ENCODE results near the gene NUFIP1. TPM values are rescaled to one million over a fixed set of nuclear protein-coding genes. Genes with fewer than 3 reads are reported as not detected.

The NUFIP1 gene
- total RNA-seq, 1 donor from 2014 or later, result 5.5 TPM

GRCh38 chr13:44921246-44921877, 67.9 kb downstream of the NUFIP1 start:
- no peak overlapping the region for H3K4me3 ChIP-seq (ENCODE audit: low read depth, low read length)
- no peak for TF ChIP-seq CTCF (conservative IDR thresholded peaks at IDR 0.05; ENCODE audit: low read depth, low read length)
- DNase-seq (ENCODE audit: low read depth), result no peak

- no peak for TF ChIP-seq CTCF (conservative IDR thresholded peaks at IDR 0.05; ENCODE audit: low read depth, low read length)
- DNase-seq (ENCODE audit: low read depth), result no peak
- H3K4me3 ChIP-seq (ENCODE audit: low read depth, low read length), result no peak overlapping the region
These were observed 69.3 kb downstream of the NUFIP1 start for GRCh38 chr13:44920013-44920412.

GRCh38 chr13:44919104-44919804, 70.0 kb downstream of the NUFIP1 start:
- DNase-seq (ENCODE audit: low read depth), result no peak
- H3K4me3 ChIP-seq (ENCODE audit: low read depth, low read length), result peak overlapping the region; percentile 62
- no peak for TF ChIP-seq CTCF (conservative IDR thresholded peaks at IDR 0.05; ENCODE audit: low read depth, low read length)

GRCh38 chr13:44918326-44919103, 70.8 kb downstream of the NUFIP1 start:
- peak overlapping the region; percentile 62 for H3K4me3 ChIP-seq (ENCODE audit: low read depth, low read length)
- TF ChIP-seq CTCF (conservative IDR thresholded peaks at IDR 0.05; ENCODE audit: low read depth, low read length), result peak; percentile 63
- DNase-seq (ENCODE audit: low read depth), result peak; percentile 77

GRCh38 chr13:44917589-44918325, 71.5 kb downstream of the NUFIP1 start:
- peak overlapping the region; percentile 62 for H3K4me3 ChIP-seq (ENCODE audit: low read depth, low read length)
- peak; percentile 90 for DNase-seq (ENCODE audit: low read depth)
- peak; percentile 47 for TF ChIP-seq CTCF (conservative IDR thresholded peaks at IDR 0.05; ENCODE audit: low read depth, low read length)

- no peak for TF ChIP-seq CTCF (conservative IDR thresholded peaks at IDR 0.05; ENCODE audit: low read depth, low read length)
- DNase-seq (ENCODE audit: low read depth), result no peak
- H3K4me3 ChIP-seq (ENCODE audit: low read depth, low read length), result no peak overlapping the region
These were observed 76.8 kb downstream of the NUFIP1 start for GRCh38 chr13:44912278-44913016.

All from epithelial cell of proximal tubule (primary cell).